GM18502 (cell line): ENCODE measurements around the gene ARHGEF11.
"Not testable (repeated sequence)": the region's sequence is repeated elsewhere in the genome, so short reads cannot be mapped to it uniquely, and the experiment has no call there.

Experiments
- ATAC-seq: cut with Tn5 transposase; IDR thresholded peaks from one replicate; pipeline ENCODE4 v1.9.1; 2021; ENCODE audit warnings: mild to moderate bottlenecking; ENCODE audit not compliant: unreplicated experiment, poor library complexity

ARHGEF11 gene

GRCh38 chr1:156933136-156933535, 112.4 kb downstream of the ARHGEF11 start:
- ATAC-seq, result no peak

GRCh38 chr1:156931974-156932710, 113.4 kb downstream of the ARHGEF11 start:
- ATAC-seq, result no peak

- no peak for ATAC-seq
These were observed 114.2 kb downstream of the ARHGEF11 start for GRCh38 chr1:156931211-156931952.

GRCh38 chr1:156930483-156930882, 115.1 kb downstream of the ARHGEF11 start:
- ATAC-seq, result no peak

- no peak for ATAC-seq
These were observed 115.8 kb downstream of the ARHGEF11 start for GRCh38 chr1:156929596-156930238.

- ATAC-seq, result no peak
These were observed 117.4 kb downstream of the ARHGEF11 start for GRCh38 chr1:156928043-156928602.

GRCh38 chr1:156927215-156928042, 118.1 kb downstream of the ARHGEF11 start:
- no peak for ATAC-seq

- ATAC-seq, result not testable (repeated sequence)
These were observed 118.8 kb downstream of the ARHGEF11 start for GRCh38 chr1:156926695-156927094.

- ATAC-seq, result no peak
These were observed 119.4 kb downstream of the ARHGEF11 start for GRCh38 chr1:156926175-156926574.

GRCh38 chr1:156925154-156926010, 120.2 kb downstream of the ARHGEF11 start:
- ATAC-seq, result no peak

- ATAC-seq, result no peak
These were observed 120.9 kb downstream of the ARHGEF11 start for GRCh38 chr1:156924478-156925153.

- no peak for ATAC-seq
These were observed 121.7 kb downstream of the ARHGEF11 start for GRCh38 chr1:156923670-156924477.

- ATAC-seq, result no peak
These were observed 122.4 kb downstream of the ARHGEF11 start for GRCh38 chr1:156922986-156923669.

- ATAC-seq, result no peak
These were observed 124.5 kb downstream of the ARHGEF11 start for GRCh38 chr1:156921053-156921529.

GRCh38 chr1:156920233-156921052, 125.1 kb downstream of the ARHGEF11 start, which contains the start of gene LRRC71:
Gene LRRC71 (plus strand): TSS chr1:156920632. CDS start chr1:156920804, 172 bp downstream.
- no peak for ATAC-seq

GRCh38 chr1:156914440-156914856, 131.1 kb downstream of the ARHGEF11 start:
- ATAC-seq, result no peak
